ENCODE measurements around the gene NUP160. TPM values are rescaled to one million over a fixed set of nuclear protein-coding genes. Genes with fewer than 3 reads are reported as not detected.
"Not testable (repeated sequence)": the region's sequence is repeated elsewhere in the genome, so short reads cannot be mapped to it uniquely, and the experiment has no call there.

Gene NUP160
- total and polyA plus RNA-seq, 2 of the 13 experiments (the other 11 are each of a cell fraction or from before 2014, with no cell fraction given): 28.3 to 43.5 TPM

- no peak for TF ChIP-seq IKZF1 (IDR thresholded peaks at IDR 0.05)
- TF ChIP-seq ISX (CRISPR knock-in tag; conservative IDR thresholded peaks at IDR 0.05): no peak
- no peak for TF ChIP-seq ZFP41 (CRISPR knock-in tag; IDR thresholded peaks at IDR 0.05; ENCODE audit: borderline replicate concordance)
- no peak for TF ChIP-seq GFI1 (CRISPR knock-in tag; IDR thresholded peaks at IDR 0.05; ENCODE audit: borderline replicate concordance)
- TF ChIP-seq ZNF704 (CRISPR knock-in tag; IDR thresholded peaks at IDR 0.05; ENCODE audit: borderline replicate concordance): no peak
- TF ChIP-seq MTF2 (CRISPR knock-in tag; IDR thresholded peaks at IDR 0.05; ENCODE audit: borderline replicate concordance): no peak
- FAIRE-seq: no peak
- H3K9me3 ChIP-seq (ENCODE audit: low read length): no peaks in the 10 kb centered on the region
- WGBS (ENCODE audit: low lambda C conversion rate): 47% methylated on average over 3 of the region's 3 CpGs
- H3K79me2 ChIP-seq (ENCODE audit: insufficient read depth, low read length): no peaks in the 10 kb centered on the region
- no TSS peak for BruUV-seq (replicated peaks)
- in situ Hi-C loops (cut with HindIII; ENCODE audit: extremely low pct_ligation_motif_present, low pct_unique_long_range_greater_than_20kb) (no loop called here), intact Hi-C loops (cut with micrococcal nuclease; ENCODE audit: unreplicated experiment) (no loop called here)
- H3K27me3 ChIP-seq (ENCODE audit: control insufficient read depth in 1 of 2, insufficient read depth in 2 of 2, low read length in 2 of 2): no peaks in the 10 kb centered on the region; a peak in 1 of 5 replicates
- H3K4me3 ChIP-seq (replicated peaks in 1 of 3; ENCODE audit: insufficient read depth in 1 of 3, low read depth in 2 of 3, low read length in 3 of 3): no peak overlapping the region
- no peak for DNase-seq (ENCODE audit: low spot score)
- no peaks in the 10 kb centered on the region for H4K20me1 ChIP-seq (ENCODE audit: insufficient read depth, low read length)
- no peaks in the 10 kb centered on the region for H3K4me1 ChIP-seq (ENCODE audit: insufficient read depth, low read length)
- ChIA-PET CTCF (ENCODE audit: low intra/inter-chr PET ratio, low total read pairs) (no interaction called here), POLR2A (no interaction called here)
- H3K4me2 ChIP-seq (ENCODE audit: low read depth, low read length): no peak overlapping the region
- no peak overlapping the region for H2AFZ ChIP-seq (ENCODE audit: low read length)
- H3K9ac ChIP-seq (ENCODE audit: insufficient read depth, low read depth, low read length): no peak overlapping the region
- no peak for ATAC-seq
- H3K36me3 ChIP-seq (replicated peaks in 1 of 2; ENCODE audit: control insufficient read depth in 1 of 2, insufficient read depth in 2 of 2, low read length in 2 of 2): no peaks in the 10 kb centered on the region
- no peak overlapping the region for H3K27ac ChIP-seq (ENCODE audit: extremely low read length, insufficient read depth, low read length)
Measured at GRCh38 chr11:47867823-47868222, 19.7 kb upstream of the NUP160 start.

- ATAC-seq; H3K9me3 ChIP-seq (ENCODE audit: low read length); DNase-seq (ENCODE audit: low spot score); intact Hi-C loops (cut with micrococcal nuclease; ENCODE audit: unreplicated experiment); BruUV-seq (replicated peaks); CTCF ChIA-PET (ENCODE audit: low intra/inter-chr PET ratio, low total read pairs); H3K9ac ChIP-seq (ENCODE audit: insufficient read depth, low read depth, low read length); H3K4me1 ChIP-seq (ENCODE audit: insufficient read depth, low read length); FAIRE-seq; H3K4me3 ChIP-seq (replicated peaks in 1 of 3; ENCODE audit: insufficient read depth in 1 of 3, low read depth in 2 of 3, low read length in 3 of 3); H3K27me3 ChIP-seq (ENCODE audit: control insufficient read depth in 1 of 2, insufficient read depth in 2 of 2, low read length in 2 of 2); H3K27ac ChIP-seq (ENCODE audit: extremely low read length, insufficient read depth, low read length); in situ Hi-C loops (cut with HindIII; ENCODE audit: extremely low pct_ligation_motif_present, low pct_unique_long_range_greater_than_20kb); H2AFZ ChIP-seq (ENCODE audit: low read length); H3K79me2 ChIP-seq (ENCODE audit: insufficient read depth, low read length); H4K20me1 ChIP-seq (ENCODE audit: insufficient read depth, low read length); POLR2A ChIA-PET; H3K36me3 ChIP-seq (replicated peaks in 1 of 2; ENCODE audit: control insufficient read depth in 1 of 2, insufficient read depth in 2 of 2, low read length in 2 of 2); H3K4me2 ChIP-seq (ENCODE audit: low read depth, low read length): not testable (repeated sequence)
- WGBS (ENCODE audit: low lambda C conversion rate): 66% methylated on average over 6 of the region's 6 CpGs
Measured at GRCh38 chr11:47866892-47867291, 18.7 kb upstream of the NUP160 start.

Measured in HepG2 (cell line).